Measurements from ENCODE around the gene STK35.

Gene STK35

GRCh38 chr20:2066461-2067122, 35.0 kb upstream of the STK35 start:
- no peak overlapping the region for H3K4me3 ChIP-seq (ENCODE audit: low read depth, low read length)
- TF ChIP-seq CTCF (IDR thresholded peaks at IDR 0.05; ENCODE audit: low read depth, low read length): no peak

- TF ChIP-seq CTCF (IDR thresholded peaks at IDR 0.05; ENCODE audit: low read depth, low read length): no peak
- H3K4me3 ChIP-seq (ENCODE audit: low read depth, low read length): no peak overlapping the region
These were observed 20.9 kb upstream of the STK35 start for GRCh38 chr20:2080532-2081224.

GRCh38 chr20:2084703-2085102, 16.9 kb upstream of the STK35 start:
- no peak for TF ChIP-seq CTCF (IDR thresholded peaks at IDR 0.05; ENCODE audit: low read depth, low read length)

GRCh38 chr20:2086177-2086979, 15.2 kb upstream of the STK35 start:
- no peak overlapping the region for H3K4me3 ChIP-seq (ENCODE audit: low read depth, low read length)
- no peak for TF ChIP-seq CTCF (IDR thresholded peaks at IDR 0.05; ENCODE audit: low read depth, low read length)

More at GRCh38 chr20:2084703-2085102, 16.9 kb upstream of the STK35 start:
- no peak overlapping the region for H3K4me3 ChIP-seq (ENCODE audit: low read depth, low read length)

GRCh38 chr20:2086980-2087377, 14.6 kb upstream of the STK35 start:
- H3K4me3 ChIP-seq (ENCODE audit: low read depth, low read length): no peak overlapping the region
- no peak for TF ChIP-seq CTCF (IDR thresholded peaks at IDR 0.05; ENCODE audit: low read depth, low read length)

GRCh38 chr20:2088891-2089290, 12.7 kb upstream of the STK35 start:
- H3K4me3 ChIP-seq (ENCODE audit: low read depth, low read length): no peak overlapping the region
- no peak for TF ChIP-seq CTCF (IDR thresholded peaks at IDR 0.05; ENCODE audit: low read depth, low read length)

- TF ChIP-seq CTCF (IDR thresholded peaks at IDR 0.05; ENCODE audit: low read depth, low read length): no peak
- no peak overlapping the region for H3K4me3 ChIP-seq (ENCODE audit: low read depth, low read length)
These were observed 12.2 kb upstream of the STK35 start for GRCh38 chr20:2089447-2089846.

Data from WI38 (cell line).